Measurements from ENCODE around the gene EML5.

- no peak for TF ChIP-seq CTCF (IDR thresholded peaks at IDR 0.05; ENCODE audit: extremely low read depth in 1 of 2, insufficient read depth in 1 of 2, low read depth in 1 of 2, low read length in 2 of 2)
- TF ChIP-seq POLR2A (IDR thresholded peaks at IDR 0.05; ENCODE audit: low read depth, low read length), result no peak
Measured at GRCh38 chr14:88821378-88821777, 28.6 kb upstream of the EML5 start.

Data from endothelial cell of umbilical vein (primary cell).